Hepatocyte (in vitro differentiated cells): ENCODE measurements around the gene CENPL.

Source experiments
- CTCF ChIP-seq: fragments of 200-600 bp; sonication (generic); IDR thresholded peaks from 2 replicates; pipeline ENCODE4 v1.5.1; 2016; ENCODE audit warnings: antibody characterized with exemption, mild to moderate bottlenecking; ENCODE audit not compliant: poor library complexity
- EZH2 ChIP-seq: fragments of 200-600 bp; sonication (generic); IDR thresholded peaks from 2 replicates; pipeline ENCODE4 v1.6.1; 2016; ENCODE audit warnings: antibody characterized with exemption, mild to moderate bottlenecking, borderline replicate concordance
- EZH2phosphoT487 ChIP-seq: fragments of 200-600 bp; sonication (generic); IDR thresholded peaks from one replicate; pipeline ENCODE4 v1.6.1; 2018; ENCODE audit warnings: antibody characterized with exemption, mild to moderate bottlenecking, low read depth, moderate library complexity; ENCODE audit not compliant: unreplicated experiment, severe bottlenecking

DNA sequence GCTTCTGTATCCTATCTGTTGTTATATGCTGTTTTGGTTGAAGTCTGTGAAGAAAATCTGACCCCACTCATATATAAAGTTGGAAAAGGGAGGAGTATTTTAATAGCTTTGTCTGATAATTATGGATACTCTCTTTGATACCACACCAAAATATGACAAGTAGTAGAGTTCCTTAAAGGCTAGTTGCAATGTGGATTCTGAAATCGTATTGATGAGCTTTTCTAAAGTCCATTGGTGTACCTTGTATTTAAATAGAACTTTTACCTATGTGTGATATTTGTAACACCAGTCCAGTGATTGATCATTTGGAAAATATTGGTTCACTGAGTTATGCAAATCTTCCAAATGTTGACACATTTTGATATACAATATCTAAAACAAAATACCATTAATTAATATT is 35.4 kb upstream of the CENPL start:
- TF ChIP-seq CTCF (no peak), EZH2 (no peak), EZH2phosphoT487 (no peak)
